Skeletal muscle tissue (tissue), 4 donors: ENCODE measurements around the gene SLC6A19. TPM values are rescaled to one million over a fixed set of nuclear protein-coding genes. Genes with fewer than 3 reads are reported as not detected.
"Not testable (repeated sequence)": the region's sequence is repeated elsewhere in the genome, so short reads cannot be mapped to it uniquely, and the experiment has no call there.

Source experiments
- H3K27ac ChIP-seq: one replicate; pipeline ENCODE4 v1.7.0; 2013; ENCODE audit warnings: mild to moderate bottlenecking, low read depth, low read length, inconsistent platforms
- H3K27me3 ChIP-seq, 3 donors: one replicate each; pipeline ENCODE4 v1.7.0; 2013; ENCODE audit warnings: low read length in 3 of 3; ENCODE audit not compliant: control insufficient read depth in 3 of 3, insufficient read depth in 3 of 3
- H3K36me3 ChIP-seq, 3 donors: one replicate each; pipeline ENCODE4 v1.7.0; 2013; ENCODE audit warnings: low read length in 3 of 3; ENCODE audit not compliant: control insufficient read depth in 3 of 3, insufficient read depth in 3 of 3
- H3K4me1 ChIP-seq, 3 donors: one replicate each; pipeline ENCODE4 v1.7.0; 2013; ENCODE audit warnings: low read length in 3 of 3, mild to moderate bottlenecking in 3 of 3; ENCODE audit not compliant: control insufficient read depth in 3 of 3, insufficient read depth in 3 of 3
- H3K4me3 ChIP-seq, 3 donors: one replicate each; pipeline ENCODE4 v1.7.0; 2013; ENCODE audit warnings: low read length in 3 of 3
- H3K9ac ChIP-seq, 3 donors: one replicate each; pipeline ENCODE4 v1.7.0; 2013; ENCODE audit warnings: low read length in 3 of 3, mild to moderate bottlenecking in 3 of 3, moderate library complexity in 2 of 3, low read depth in 1 of 3
- H3K9me3 ChIP-seq, 3 donors: one replicate each; pipeline ENCODE4 v1.7.0; 2013; ENCODE audit warnings: low read length in 3 of 3; ENCODE audit not compliant: control insufficient read depth in 3 of 3
- total RNA-seq: library from RNA; depleted of rRNA; stranded (reverse); fragments of >200 nt; gene quantifications from one replicate; pipeline ENCODE4 v1.2.3, GENCODE V29; 2014
- donor health status: Osteomylitis.

Gene SLC6A19
- total RNA-seq, 1 donor from 2014 or later = under 0.01 TPM

DNA sequence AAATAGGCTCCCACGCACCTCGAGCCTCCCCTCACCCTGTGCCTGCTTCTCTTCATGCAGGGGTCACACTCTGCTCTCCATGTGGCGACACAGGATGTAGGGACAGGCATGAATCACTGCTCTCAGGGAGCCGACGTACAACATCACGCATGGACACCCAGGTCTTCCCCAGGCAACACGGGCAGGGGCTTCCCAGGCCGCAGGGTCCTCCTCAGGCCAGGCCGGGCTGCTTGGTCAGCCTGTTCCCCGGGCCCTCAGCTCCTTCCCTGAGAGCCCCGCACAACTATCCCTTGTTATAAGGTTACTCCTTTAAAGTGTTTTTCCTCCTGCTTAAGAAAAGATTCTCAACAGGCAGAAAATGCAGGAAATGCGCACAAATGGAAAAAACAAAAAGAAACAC is 24.8 kb downstream of the SLC6A19 start:
- Histone ChIP-seq H3K4me1 (peaks cover 0 to 11% (median 7%) of the 10 kb centered on the region in 3 donors), H3K36me3 (no peaks in the 10 kb centered on the region), H3K27ac (no peak overlapping the region), H3K9ac (no peak overlapping the region), H3K27me3 (peaks cover 19 to 35% (median 21%) of the 10 kb centered on the region in 3 donors), H3K9me3 (peaks cover 0 to 2% (median 0%) of the 10 kb centered on the region in 3 donors), H3K4me3 (no peak overlapping the region)

DNA sequence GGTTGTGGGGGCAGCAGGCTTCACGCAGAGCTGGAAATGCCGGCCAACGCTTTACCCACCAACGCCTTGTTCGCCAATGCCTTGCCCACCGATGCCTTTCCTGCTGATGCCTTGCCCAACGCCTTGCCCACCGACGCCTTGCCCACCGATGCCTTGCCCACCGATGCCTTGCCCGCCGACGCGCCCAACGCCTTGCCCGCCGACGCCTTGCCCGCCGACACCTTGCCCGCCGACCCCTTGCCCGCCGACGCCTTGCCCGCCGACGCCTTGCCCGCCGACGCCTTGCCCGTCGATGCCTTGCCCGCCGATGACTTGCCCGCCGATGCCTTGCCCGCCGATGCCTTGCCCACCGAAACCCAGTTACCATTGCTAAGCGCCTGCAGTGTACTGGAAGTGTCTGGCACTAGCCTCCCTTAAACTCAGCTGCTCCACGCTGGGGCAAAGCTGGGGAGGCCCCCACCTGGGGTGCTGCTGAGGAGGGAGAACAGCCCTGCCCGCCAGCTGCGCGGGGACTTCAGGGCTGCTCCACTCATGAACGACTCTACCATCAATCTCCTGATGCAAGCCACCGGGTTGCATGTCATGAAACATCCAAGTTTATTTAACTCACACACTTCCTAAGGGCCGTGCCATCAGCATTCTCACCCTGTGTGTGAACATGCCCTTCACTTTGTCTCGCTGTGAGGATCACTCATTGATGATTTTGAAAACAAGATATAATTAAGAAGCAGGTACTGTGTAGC is 25.6 kb downstream of the SLC6A19 start:
- H3K27me3 ChIP-seq = peaks cover 18 to 35% (median 25%) of the 10 kb centered on the region in 3 donors

DNA sequence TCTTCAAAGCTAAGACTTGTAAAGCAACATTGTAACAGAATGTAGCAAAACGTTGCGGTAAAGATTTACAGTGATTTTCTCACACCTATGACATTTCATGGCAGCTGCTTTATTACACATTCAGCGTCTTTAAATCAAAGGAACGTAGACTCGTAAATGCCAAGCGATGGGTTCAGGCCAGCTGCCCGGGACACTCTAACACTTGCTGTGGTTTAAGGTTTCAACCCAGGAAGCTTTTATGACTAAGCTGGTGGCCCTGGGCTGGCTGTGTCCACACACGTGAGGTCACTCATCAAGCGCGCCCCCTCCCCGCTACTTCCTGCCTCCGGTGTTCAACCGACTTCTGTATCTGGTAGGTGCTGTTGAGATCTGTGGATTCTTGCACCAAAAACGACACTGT is 26.3 kb downstream of the SLC6A19 start:
- H3K36me3 ChIP-seq = no peaks in the 10 kb centered on the region
- H3K4me1 ChIP-seq = peaks cover 0 to 11% (median 7%) of the 10 kb centered on the region in 3 donors
- H3K27ac ChIP-seq = no peak overlapping the region
- peaks cover 0 to 2% (median 0%) of the 10 kb centered on the region in 3 donors for H3K9me3 ChIP-seq
- H3K27me3 ChIP-seq = peaks cover 13 to 32% (median 27%) of the 10 kb centered on the region in 3 donors
- peak overlapping the region in 1 of 3 donors; percentile 25 for H3K9ac ChIP-seq
- H3K4me3 ChIP-seq = no peak overlapping the region

More for the DNA sequence above, 25.6 kb downstream of the SLC6A19 start:
- Histone ChIP-seq H3K9me3 (peaks cover 0 to 2% (median 0%) of the 10 kb centered on the region in 3 donors), H3K4me3 (no peak overlapping the region), H3K36me3 (no peaks in the 10 kb centered on the region), H3K27ac (no peak overlapping the region), H3K4me1 (peaks cover 0 to 11% (median 7%) of the 10 kb centered on the region in 3 donors), H3K9ac (no peak overlapping the region)

DNA sequence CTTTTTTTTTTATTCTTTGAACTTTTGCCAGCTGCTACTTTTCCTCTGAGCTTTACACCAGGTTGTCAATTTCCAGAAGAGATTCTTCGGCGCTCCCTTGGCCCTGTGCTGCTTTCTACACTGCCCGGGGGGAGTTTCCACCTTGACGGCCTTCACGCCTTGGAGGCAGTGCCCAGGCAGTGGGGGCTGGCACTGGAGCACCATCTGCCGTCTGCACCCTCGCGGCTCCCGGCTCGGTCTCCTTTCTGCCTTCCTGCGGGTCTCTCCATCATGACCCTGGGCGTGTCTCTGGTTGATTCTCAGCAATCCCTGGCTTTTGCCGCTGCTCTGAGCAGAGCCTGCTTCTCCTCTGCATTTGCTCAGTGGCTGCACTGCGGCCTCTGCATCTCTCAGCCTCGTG is 26.7 kb downstream of the SLC6A19 start:
- H3K27me3 ChIP-seq = peaks cover 13 to 32% (median 24%) of the 10 kb centered on the region in 3 donors
- H3K4me1 ChIP-seq = peaks cover 0 to 11% (median 7%) of the 10 kb centered on the region in 3 donors

DNA sequence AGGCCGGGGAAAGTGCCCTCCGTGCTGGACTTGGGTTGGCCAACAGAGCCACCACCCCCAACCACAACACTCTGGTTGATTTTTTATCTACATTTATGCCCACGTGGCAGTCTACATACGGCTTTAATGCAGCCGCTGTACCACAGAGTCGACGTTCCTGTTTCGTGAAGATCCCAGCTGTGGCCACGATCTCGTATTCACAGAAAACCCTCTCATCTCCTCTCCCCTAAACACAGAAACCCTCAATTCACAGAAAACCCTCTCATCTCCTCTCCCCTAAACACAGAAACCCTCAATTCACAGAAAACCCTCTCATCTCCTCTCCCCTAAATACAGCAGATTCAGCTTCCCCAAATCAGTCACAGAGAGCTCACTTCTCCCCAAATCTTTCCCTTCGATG is 27.6 kb downstream of the SLC6A19 start:
- not testable (repeated sequence) for H3K36me3 ChIP-seq, H3K27ac ChIP-seq, H3K9me3 ChIP-seq, H3K9ac ChIP-seq, H3K4me3 ChIP-seq
- Histone ChIP-seq H3K27me3 (peaks cover 8 to 29% (median 24%) of the 10 kb centered on the region in 3 donors), H3K4me1 (peaks cover 0 to 11% (median 7%) of the 10 kb centered on the region in 3 donors)

More for the DNA sequence above, 26.7 kb downstream of the SLC6A19 start:
- peak overlapping the region in 1 of 3 donors; percentile 13 for H3K4me3 ChIP-seq
- no peak overlapping the region for H3K27ac ChIP-seq
- H3K9me3 ChIP-seq = peaks cover 0 to 2% (median 0%) of the 10 kb centered on the region in 3 donors
- H3K36me3 ChIP-seq = no peaks in the 10 kb centered on the region
- peak overlapping the region in 1 of 3 donors; percentile 25 for H3K9ac ChIP-seq

DNA sequence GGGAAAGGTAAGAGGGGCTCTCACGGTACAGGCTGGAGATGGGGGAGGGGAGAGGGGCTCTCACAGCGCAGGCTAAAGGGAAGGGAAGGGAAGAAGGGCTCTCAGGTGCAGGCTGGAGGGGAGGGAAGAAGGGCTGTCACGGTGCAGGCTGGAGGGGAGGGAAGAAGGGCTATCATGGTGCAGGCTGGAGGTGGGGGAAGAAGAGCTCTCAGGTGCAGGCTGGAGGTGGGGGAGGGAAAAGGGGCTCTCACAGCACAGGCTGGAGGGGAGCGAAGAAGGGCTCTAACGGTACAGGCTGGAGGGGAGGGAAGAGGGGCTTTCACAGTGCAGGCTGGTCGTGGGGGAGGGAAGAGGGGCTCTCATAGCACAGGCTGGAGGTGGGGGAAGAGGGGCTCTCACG is 28.4 kb downstream of the SLC6A19 start:
- Histone ChIP-seq H3K36me3 (no peaks in the 10 kb centered on the region), H3K9me3 (peaks cover 0 to 3% (median 0%) of the 10 kb centered on the region in 3 donors), H3K9ac (no peak overlapping the region), H3K27me3 (peaks cover 7 to 30% (median 24%) of the 10 kb centered on the region in 3 donors), H3K27ac (no peak overlapping the region), H3K4me3 (no peak overlapping the region), H3K4me1 (peaks cover 0 to 11% (median 7%) of the 10 kb centered on the region in 3 donors)

DNA sequence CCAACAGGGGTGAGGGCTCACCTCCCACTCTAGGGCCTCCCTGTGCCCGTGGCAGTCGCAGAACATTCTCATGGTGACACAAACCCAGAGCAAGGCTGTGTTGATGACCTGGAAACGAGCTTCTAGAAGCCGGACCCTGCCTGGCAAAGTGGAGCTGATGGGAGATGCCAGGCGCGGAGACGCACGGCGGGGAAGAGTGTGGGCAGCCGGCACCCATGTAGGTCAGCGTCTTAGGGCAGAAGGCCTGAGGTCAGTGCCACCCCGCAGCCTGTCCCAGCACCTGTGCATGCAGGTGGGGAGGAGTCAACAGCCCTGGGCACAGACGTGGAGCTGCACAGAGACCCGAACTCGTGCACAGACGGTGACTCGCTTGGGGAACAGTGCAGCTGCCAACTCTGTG is 29.2 kb downstream of the SLC6A19 start:
- no peak overlapping the region for H3K9ac ChIP-seq
- no peaks in the 10 kb centered on the region for H3K36me3 ChIP-seq
- H3K27me3 ChIP-seq = peaks cover 7 to 29% (median 24%) of the 10 kb centered on the region in 3 donors

DNA sequence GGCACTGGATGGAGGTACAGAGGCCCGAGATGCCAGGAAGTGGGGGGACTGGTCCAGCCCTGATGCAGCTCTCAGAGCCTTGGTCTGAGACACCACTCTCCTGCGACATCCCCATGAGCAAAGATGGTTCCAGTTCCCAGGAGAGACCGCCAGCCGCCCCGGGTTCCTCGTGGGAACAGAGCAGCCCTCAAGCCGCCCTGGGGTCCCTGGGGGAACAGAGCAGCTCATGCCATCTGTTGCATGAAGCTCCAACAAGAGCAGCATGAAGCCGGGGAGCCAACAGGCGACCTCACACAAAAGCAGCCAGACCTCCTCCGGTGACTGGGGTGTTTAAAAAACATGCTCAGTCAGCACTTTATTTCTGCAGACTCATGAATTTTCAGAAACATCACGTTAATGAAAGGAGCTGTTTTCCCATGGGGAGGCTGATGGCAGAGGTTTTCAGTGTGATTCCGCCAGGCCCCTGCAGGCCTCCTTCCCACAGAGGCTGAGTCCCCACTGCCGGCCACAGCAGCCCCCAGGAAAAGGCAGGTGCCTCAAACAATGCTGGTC is 30.0 kb downstream of the SLC6A19 start:
- Histone ChIP-seq H3K27me3 (peaks cover 7 to 24% (median 21%) of the 10 kb centered on the region in 3 donors), H3K9me3 (peaks cover 2 to 9% (median 4%) of the 10 kb centered on the region in 3 donors), H3K9ac (no peak overlapping the region), H3K4me1 (peaks cover 0 to 11% (median 7%) of the 10 kb centered on the region in 3 donors), H3K27ac (no peak overlapping the region), H3K4me3 (no peak overlapping the region), H3K36me3 (no peaks in the 10 kb centered on the region)

More for the DNA sequence above, 29.2 kb downstream of the SLC6A19 start:
- Histone ChIP-seq H3K9me3 (peaks cover 2 to 9% (median 2%) of the 10 kb centered on the region in 3 donors), H3K4me3 (no peak overlapping the region), H3K27ac (no peak overlapping the region), H3K4me1 (peaks cover 0 to 11% (median 7%) of the 10 kb centered on the region in 3 donors)

DNA sequence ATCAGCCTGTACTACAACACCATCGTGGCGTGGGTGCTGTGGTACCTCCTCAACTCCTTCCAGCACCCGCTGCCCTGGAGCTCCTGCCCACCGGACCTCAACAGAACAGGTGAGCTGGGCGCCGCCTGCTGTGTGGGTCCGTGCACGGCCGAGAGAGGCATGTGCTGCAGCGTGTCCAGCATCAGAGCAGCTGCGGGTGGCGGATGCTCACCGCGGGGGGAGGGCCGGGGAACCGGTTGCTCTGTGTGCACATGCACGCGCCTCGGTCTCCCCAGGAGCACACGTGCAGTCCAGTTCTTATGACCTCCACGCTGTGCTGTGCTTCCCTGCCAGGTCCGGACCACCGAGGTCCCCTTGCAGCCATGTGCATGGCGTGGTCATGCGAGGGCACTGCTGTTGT is 31.4 kb downstream of the SLC6A19 start:
- Histone ChIP-seq H3K9me3 (peaks cover 2 to 11% (median 6%) of the 10 kb centered on the region in 3 donors), H3K27me3 (peaks cover 7 to 24% (median 21%) of the 10 kb centered on the region in 3 donors), H3K27ac (no peak overlapping the region), H3K9ac (no peak overlapping the region), H3K4me1 (peaks cover 0 to 5% (median 5%) of the 10 kb centered on the region in 3 donors), H3K36me3 (no peaks in the 10 kb centered on the region), H3K4me3 (no peak overlapping the region)

DNA sequence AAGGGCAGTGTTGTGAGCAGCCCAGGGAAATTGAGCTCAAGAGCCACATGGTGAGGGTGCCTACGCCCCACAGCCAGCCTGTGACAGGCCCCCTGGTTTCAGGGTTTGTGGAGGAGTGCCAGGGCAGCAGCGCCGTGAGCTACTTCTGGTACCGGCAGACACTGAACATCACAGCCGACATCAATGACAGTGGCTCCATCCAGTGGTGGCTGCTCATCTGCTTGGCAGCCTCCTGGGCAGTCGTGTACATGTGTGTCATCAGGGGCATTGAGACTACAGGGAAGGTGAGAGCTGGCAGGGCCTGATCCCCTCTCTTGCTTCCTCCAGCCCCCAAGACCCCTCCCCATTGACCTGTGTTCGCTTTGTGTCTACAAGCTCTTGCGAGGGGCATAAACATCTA is 34.0 kb downstream of the SLC6A19 start:
- H3K9ac ChIP-seq = no peak overlapping the region
- H3K4me3 ChIP-seq = no peak overlapping the region
- H3K27ac ChIP-seq = no peak overlapping the region
- no peaks in the 10 kb centered on the region for H3K4me1 ChIP-seq
- H3K27me3 ChIP-seq = peaks cover 10 to 17% (median 13%) of the 10 kb centered on the region in 3 donors
- H3K9me3 ChIP-seq = peaks cover 2 to 11% (median 6%) of the 10 kb centered on the region in 3 donors
- no peaks in the 10 kb centered on the region for H3K36me3 ChIP-seq
